NK-92 (cell line): ENCODE data around the gene KLK5.

Source experiments
- DNase-seq: peaks from one replicate; lab custom pipeline; 2025; ENCODE audit not compliant: unreplicated experiment; lab: John Stamatoyannopoulos, UW

Gene KLK5

GRCh38 chr19:50969413-50969760 lies 16.5 kb upstream of the KLK5 start, which contains the start of gene KLK6:
KLK6 (minus strand) TSS chr19:50969591; CDS start chr19:50968104, 1,487 bp downstream.
- DNase-seq: no peak

DNA sequence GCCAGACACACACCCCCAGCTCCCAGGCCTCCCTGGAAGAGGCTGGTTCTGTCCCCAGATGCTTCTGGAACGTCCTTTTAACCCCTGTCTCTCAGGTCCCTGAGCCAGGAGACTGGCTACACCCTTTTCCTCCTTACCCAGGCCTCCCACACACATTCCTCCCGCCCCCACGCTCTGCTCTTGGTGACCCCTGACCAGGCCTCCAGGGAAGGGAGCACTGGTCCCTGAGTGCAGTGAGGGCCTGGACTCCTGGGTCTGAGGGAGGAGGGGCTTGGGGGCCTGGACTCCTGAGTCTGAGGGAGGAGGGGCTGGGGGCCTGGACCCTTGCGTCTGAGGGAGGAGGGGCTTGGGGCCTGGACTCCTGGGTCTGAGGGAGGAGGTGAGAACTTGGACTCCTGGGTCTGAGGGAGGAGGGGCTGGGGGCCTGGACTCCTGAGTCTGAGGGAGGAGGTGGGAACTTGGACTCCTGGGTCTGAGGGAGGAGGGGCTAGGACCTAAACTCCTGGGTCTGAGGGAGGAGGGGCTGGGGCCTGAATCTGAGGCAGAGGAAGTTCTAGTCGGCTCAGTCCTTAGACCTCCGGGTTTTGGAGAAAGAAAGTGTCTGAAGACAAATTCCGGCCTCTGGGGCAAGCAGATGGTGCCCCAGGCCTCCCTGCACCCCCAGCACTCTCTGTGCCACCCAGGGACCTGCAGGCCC lies 16.0 kb upstream of the KLK5 start:
- no peak for DNase-seq

- DNase-seq: no peak
Observed at GRCh38 chr19:50967929-50968715, 15.3 kb upstream of the KLK5 start.

- DNase-seq: no peak
Observed at GRCh38 chr19:50964266-50964665, 11.4 kb upstream of the KLK5 start.

DNA sequence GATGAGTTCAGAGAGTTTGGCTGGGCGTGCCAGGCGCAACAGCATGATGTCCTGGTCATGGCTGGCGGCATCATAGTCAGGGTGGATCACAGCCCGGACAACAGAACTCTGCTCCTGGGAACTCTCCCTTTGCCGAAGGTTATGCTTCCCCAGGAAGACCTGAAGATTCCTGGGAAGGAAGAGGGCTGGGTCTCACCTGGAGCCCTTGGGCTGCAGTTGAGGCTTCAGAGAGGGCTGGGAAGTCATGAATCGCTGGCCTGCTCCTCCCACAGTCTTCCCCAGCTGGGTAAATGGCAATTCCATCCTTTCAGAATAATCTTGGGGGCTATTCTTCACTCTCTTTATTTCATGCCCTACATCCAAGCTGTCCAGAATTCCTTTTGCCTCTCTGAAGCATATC lies 10.5 kb upstream of the KLK5 start:
- DNase-seq: no peak

GRCh38 chr19:50962245-50962644 lies 9.4 kb upstream of the KLK5 start:
- no peak for DNase-seq

DNA sequence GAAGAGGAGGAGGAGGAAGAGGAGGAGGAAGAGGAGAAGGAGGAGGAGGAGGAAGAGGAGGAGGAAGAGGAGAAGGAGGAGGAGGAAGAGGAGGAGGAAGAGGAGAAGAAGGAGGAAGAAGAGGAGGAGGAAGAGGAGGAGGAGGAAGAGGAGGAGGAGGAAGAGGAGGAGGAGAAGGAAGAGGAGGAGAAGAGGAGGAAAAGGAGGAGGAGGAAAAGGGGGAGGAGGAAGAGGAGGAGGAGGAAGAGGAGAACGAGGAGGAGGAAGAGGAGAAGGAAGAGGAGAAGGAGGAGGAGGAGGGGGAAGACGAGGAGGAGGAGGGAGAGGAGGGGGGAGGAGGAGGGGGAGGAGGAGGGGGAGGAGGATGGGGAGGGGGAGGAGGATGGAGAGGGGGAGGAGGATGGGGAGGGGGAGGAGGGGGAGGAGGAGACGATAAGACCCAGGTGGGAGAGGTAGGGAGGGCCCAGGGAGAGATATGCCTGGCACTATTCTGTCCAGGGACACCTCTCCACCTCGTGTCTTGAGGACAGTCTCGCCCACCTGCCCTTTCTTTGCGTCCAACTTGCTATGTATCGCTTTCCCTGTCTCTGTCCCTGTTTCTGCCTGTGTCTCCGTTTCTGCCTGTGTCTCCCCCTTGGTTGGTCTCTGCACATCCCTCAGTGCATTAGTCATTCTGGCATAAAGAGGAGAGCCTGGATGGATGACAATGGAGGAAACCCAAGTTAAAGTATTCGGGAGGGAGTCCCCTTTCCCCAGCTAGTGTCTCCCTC lies 7.1 kb upstream of the KLK5 start:
- DNase-seq: no peak

DNA sequence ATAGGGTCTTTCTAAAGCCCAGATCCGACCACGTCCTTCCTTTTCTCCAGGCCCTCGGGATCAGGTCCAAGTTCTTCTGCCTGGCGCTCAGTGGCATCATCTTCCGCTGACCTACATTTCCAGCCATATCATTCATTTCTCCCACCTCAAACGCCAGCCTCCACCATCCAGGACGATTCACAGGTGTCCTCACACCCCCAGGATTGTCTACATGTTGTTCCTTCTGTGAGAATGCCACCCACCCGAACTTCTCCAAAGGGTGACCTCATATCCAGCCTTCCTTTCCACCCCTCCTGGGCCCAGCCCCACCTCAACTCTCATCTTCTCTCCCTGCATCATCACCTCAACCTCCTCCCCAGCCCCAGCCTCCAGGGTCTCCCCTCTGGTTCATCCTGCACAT lies 4.7 kb upstream of the KLK5 start:
- no peak for DNase-seq

- no peak for DNase-seq
Observed at GRCh38 chr19:50949861-50950260, 3.0 kb downstream of the KLK5 start.

GRCh38 chr19:50947123-50947522 lies 5.7 kb downstream of the KLK5 start:
- DNase-seq: no peak

- DNase-seq: no peak
Observed at GRCh38 chr19:50944795-50945194, 8.0 kb downstream of the KLK5 start.

DNA sequence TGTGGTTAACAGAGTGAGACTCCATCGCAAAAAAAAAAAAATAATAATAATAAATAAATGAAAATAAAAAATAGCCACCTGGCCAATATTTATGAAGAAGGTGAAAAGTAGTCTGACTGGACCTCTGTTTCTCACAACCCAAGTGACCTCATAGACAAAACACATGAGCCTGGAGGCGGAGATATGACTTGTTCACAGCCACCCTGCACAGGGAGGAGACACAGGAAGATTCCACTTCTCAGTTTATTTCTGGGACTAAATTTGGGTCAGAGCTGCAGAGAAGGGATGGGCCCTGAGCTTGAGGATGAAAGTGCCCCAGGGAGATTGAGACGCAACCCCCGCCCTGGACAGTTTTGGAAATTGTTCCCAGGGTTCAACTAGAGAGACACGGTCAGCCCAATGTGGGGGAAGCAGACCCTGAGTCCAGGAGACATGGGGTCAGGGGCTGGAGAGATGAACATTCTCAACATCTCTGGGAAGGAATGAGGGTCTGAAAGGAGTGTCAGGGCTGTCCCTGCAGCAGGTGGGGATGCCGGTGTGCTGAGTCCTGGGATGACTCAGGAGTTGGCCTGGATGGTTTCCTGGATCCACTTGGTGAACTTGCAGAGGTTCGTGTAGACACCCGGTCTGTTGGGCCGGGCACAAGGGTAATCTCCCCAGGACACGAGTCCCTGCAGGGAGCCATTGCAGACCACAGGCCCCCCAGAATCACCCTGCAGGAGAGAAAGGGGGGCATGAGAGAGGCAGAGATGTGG lies 9.6 kb downstream of the KLK5 start:
- no peak for DNase-seq

DNA sequence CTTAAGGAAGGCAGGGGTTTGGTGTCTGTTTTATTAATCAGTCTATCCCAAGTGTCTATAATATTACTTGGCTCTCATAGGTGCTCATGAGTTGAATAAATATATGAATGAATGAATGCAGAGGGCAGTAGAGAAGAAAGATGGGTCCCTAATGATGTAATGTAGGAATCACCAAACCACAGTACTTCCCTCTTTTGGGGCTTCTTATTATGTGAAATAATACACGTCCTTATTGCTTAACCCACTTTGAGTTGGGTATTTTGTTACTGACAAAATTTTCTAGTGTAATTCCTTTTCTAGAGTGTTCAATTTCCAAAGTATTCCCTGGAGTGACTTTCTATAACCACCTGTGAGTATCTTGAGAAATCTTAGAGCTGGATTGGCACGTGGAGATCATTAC lies 13.2 kb downstream of the KLK5 start:
- no peak for DNase-seq

- no peak for DNase-seq
Observed at GRCh38 chr19:50933640-50934039, 19.2 kb downstream of the KLK5 start.

- no peak for DNase-seq
Observed at GRCh38 chr19:50932690-50933083, 20.2 kb downstream of the KLK5 start.

GRCh38 chr19:50932018-50932689 lies 20.7 kb downstream of the KLK5 start:
- DNase-seq: no peak

DNA sequence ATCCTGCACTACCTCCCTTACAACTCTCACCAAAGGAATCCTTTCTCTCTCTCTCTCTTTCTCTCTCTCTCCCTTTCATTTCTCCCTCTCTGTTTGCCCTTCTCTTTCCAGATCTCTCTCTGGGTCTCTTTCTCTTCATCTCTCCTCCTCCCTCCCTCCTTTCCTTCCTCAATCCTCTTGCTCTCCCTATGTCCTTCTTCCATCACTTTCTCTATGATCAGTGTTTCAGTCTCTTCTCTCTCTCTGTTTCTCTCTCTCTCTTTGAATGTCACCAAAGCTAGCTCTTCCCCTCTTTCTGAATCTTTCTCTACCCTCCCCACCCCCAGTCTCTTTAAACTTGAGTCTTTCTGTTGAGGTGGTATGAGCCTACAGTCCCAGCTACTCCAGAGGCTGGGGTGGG lies 21.8 kb downstream of the KLK5 start:
- DNase-seq: no peak

DNA sequence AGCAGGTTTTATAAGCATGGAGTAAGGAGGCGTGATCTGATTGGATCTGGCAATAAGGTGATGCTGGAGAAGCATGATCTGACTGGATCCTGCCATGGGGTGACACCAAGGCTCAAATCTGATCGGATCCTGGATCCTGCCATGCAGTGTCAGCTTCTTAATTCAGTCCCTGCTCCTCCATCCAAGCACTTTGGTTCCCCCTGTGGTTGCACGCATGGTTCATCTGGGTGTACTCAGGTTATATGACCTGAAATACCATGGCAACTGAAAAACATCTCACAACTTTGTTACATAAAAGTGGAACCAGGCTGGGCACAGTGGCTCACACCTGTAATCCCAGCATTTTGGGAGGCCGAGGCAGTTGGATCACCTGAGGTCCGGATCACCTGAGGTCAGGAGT lies 24.0 kb downstream of the KLK5 start:
- DNase-seq: no peak

DNA sequence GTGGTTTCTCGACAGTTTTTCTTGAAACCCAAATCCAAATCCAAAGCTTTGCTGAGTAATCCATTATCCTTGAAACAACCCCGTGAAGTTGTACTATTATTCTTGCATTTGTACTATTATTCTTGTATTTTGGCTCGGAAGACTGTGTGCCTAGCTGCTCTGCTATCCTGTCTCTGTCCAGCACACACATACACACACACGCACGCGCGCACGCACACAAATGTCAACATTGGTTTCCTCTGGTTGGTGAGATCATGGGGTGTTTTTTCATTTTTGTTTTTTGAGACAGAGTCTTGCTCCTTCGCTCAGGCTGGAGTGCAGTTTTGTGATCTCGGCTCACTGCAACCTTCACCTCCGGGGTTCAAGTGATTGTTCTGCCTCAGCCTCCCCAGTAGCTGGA lies 26.7 kb downstream of the KLK5 start:
- no peak for DNase-seq

DNA sequence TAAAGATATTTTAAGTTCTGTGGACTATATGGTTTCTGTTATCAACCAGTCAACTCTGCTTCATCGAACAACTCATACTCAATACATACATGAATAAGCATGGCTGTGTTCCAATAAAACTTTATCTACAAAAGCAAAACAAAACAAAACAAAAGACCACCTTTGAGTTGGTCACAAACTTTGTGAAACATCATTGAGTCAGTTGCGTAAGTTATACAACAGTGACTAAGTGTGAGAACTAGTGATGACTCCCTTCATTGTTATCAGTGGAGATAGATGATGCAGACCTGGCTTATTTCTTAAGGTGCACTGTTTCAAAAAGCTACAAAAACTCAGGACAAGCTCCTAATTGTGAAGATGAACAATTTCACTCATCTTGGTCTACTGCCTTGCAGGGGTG lies 27.1 kb downstream of the KLK5 start:
- DNase-seq: no peak

DNA sequence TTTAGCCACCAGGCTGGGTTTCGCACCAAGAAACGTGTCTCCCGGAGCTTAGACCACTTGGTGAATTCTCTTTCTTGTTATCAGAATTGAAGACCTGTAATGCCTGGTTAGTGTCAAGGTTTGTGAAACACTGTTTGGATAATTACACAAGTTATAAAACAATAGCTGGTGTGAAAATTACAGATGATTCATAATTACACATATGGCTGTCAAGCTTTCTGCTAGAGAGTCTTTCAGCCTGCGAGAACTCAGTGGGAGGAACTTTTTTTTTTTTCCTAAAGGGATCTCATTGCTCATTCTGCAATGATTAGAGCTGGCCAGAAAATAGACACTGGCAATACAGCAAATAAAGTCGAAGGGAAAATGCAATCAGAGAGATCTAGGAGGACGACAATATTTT lies 28.3 kb downstream of the KLK5 start:
- DNase-seq: no peak
